Endodermal cell (in vitro differentiated cells): ENCODE data around the gene GFRAL. TPM values are rescaled to one million over a fixed set of nuclear protein-coding genes. Genes with fewer than 3 reads are reported as not detected.

Experiments used
- DNase-seq: peaks from one replicate; pipeline ENCODE4 v3.0.0-alpha.2; 2017
- H3K27ac ChIP-seq: 2 replicates; pipeline ENCODE4 v1.5.1; 2013; ENCODE audit warnings: mild to moderate bottlenecking, low read depth, low read length, moderate library complexity
- H3K27me3 ChIP-seq: 2 replicates; pipeline ENCODE4 v1.6.1; 2013; ENCODE audit warnings: mild to moderate bottlenecking, low read length, moderate library complexity; ENCODE audit not compliant: insufficient read depth, control insufficient read depth, poor library complexity, severe bottlenecking
- H3K36me3 ChIP-seq: 2 replicates; pipeline ENCODE4 v1.7.0; 2013; ENCODE audit warnings: mild to moderate bottlenecking, low read length, moderate library complexity; ENCODE audit not compliant: control insufficient read depth, insufficient read depth
- H3K4me1 ChIP-seq: one replicate; pipeline ENCODE4 v1.7.0; 2013; ENCODE audit warnings: low read length; ENCODE audit not compliant: control insufficient read depth, insufficient read depth
- H3K4me3 ChIP-seq: 2 replicates; pipeline ENCODE4 v1.5.1; 2013; ENCODE audit warnings: mild to moderate bottlenecking, low read length, moderate library complexity
- H3K9ac ChIP-seq: 2 replicates; pipeline ENCODE4 v1.6.1; 2013; ENCODE audit warnings: mild to moderate bottlenecking, low read length, moderate library complexity; ENCODE audit not compliant: poor library complexity, severe bottlenecking; ENCODE audit errors: extremely low read depth
- H3K9me3 ChIP-seq: 2 replicates; pipeline ENCODE4 v1.6.1; 2013; ENCODE audit warnings: mild to moderate bottlenecking, low read length, moderate library complexity; ENCODE audit not compliant: control insufficient read depth
- H3K27ac Mint-ChIP-seq: 2 replicates; pipeline ENCODE4 v1.8.0; 2020; ENCODE audit warnings: mixed read lengths
- H3K27me3 Mint-ChIP-seq: 2 replicates; pipeline ENCODE4 v1.8.0; 2021; ENCODE audit warnings: mild to moderate bottlenecking, mixed read lengths; ENCODE audit not compliant: insufficient read depth
- H3K36me3 Mint-ChIP-seq: 2 replicates; pipeline ENCODE4 v1.8.0; 2020; ENCODE audit warnings: low read depth, mixed read lengths
- H3K4me1 Mint-ChIP-seq: 2 replicates; pipeline ENCODE4 v1.8.0; 2020; ENCODE audit warnings: mixed read lengths
- H3K4me3 Mint-ChIP-seq: 2 replicates; pipeline ENCODE4 v1.8.0; 2020; ENCODE audit warnings: mild to moderate bottlenecking, moderate library complexity, mixed read lengths
- H3K9me3 Mint-ChIP-seq: 2 replicates; pipeline ENCODE4 v1.8.0; 2020; ENCODE audit warnings: mild to moderate bottlenecking, mixed read lengths
- CTCF ChIP-seq: fragments of 200-600 bp; sonication (generic); conservative IDR thresholded peaks from 2 replicates; pipeline ENCODE4 v1.5.0; 2021; ENCODE audit warnings: antibody characterized with exemption, mild to moderate bottlenecking
- WGBS, 2 experiments: methylation state at CpG; one replicate each; pipeline versions ENCODE4 v1.1.5 to v1.1.7; 2013; ENCODE audit warnings: missing lambda C conversion rate in 2 of 2, mixed read lengths in 1 of 2; ENCODE audit not compliant: insufficient coverage in 1 of 2, insufficient read length in 1 of 2; 5-methylcytosine and 5-hydroxymethylcytosine counted together
- total RNA-seq, 2 donors: library from RNA; stranded (reverse); fragmentation: NEBNext Ultra II Directional in 1 of 2; extraction: Animal tissue kit (Norgen Biotek cat#: 25700) in 1 of 2; gene quantifications; 2 replicates in 1 of 2; 3 replicates in 1 of 2; pipeline ENCODE4 v1.2.1, GENCODE V29; 2021

Gene GFRAL
- total RNA-seq, 2 donors from 2014 or later: not detected

- no peaks in the 10 kb centered on the region for H3K9me3 ChIP-seq
- H3K4me1 Mint-ChIP-seq: peaks cover 4% of the 10 kb centered on the region
- H3K27me3 ChIP-seq: peaks cover 6% of the 10 kb centered on the region
- no peak overlapping the region for H3K27ac ChIP-seq
- peaks cover 5% of the 10 kb centered on the region for H3K27me3 Mint-ChIP-seq
- H3K27ac Mint-ChIP-seq: no peak overlapping the region
- no peak for TF ChIP-seq CTCF
- H3K4me1 ChIP-seq: no peaks in the 10 kb centered on the region
- WGBS, 2 experiments: 63 to 66% methylated on average over 2 of the region's 2 CpGs
- no peaks in the 10 kb centered on the region for H3K9me3 Mint-ChIP-seq
- H3K4me3 ChIP-seq: no peak overlapping the region
- no peak overlapping the region for H3K9ac ChIP-seq
- H3K4me3 Mint-ChIP-seq: no peak overlapping the region
- no peak for DNase-seq
- no peaks in the 10 kb centered on the region for H3K36me3 ChIP-seq
- H3K36me3 Mint-ChIP-seq: no peaks in the 10 kb centered on the region
Observed at GRCh38 chr6:55433446-55434130, 106.3 kb downstream of the GFRAL start.

GRCh38 chr6:55437141-55437540 lies 109.9 kb downstream of the GFRAL start:
- no peak for DNase-seq
- peaks cover 5% of the 10 kb centered on the region for H3K27me3 Mint-ChIP-seq
- no peaks in the 10 kb centered on the region for H3K4me1 ChIP-seq
- no peaks in the 10 kb centered on the region for H3K36me3 ChIP-seq
- no peaks in the 10 kb centered on the region for H3K9me3 ChIP-seq
- peaks cover 6% of the 10 kb centered on the region for H3K27me3 ChIP-seq
- H3K27ac ChIP-seq: no peak overlapping the region
- H3K4me3 ChIP-seq: no peak overlapping the region
- H3K9me3 Mint-ChIP-seq: no peaks in the 10 kb centered on the region
- no peaks in the 10 kb centered on the region for H3K36me3 Mint-ChIP-seq
- no peak overlapping the region for H3K4me3 Mint-ChIP-seq
- H3K27ac Mint-ChIP-seq: no peak overlapping the region
- no peak for TF ChIP-seq CTCF
- no peak overlapping the region for H3K9ac ChIP-seq
- peaks cover 4% of the 10 kb centered on the region for H3K4me1 Mint-ChIP-seq
- 95 to 97% methylated on average over 4 of the region's 4 CpGs for WGBS, 2 experiments

GRCh38 chr6:55438203-55438602 lies 110.9 kb downstream of the GFRAL start:
- Histone ChIP-seq H3K27ac (no peak overlapping the region), H3K9ac (no peak overlapping the region), H3K4me1 (no peaks in the 10 kb centered on the region), H3K9me3 (no peaks in the 10 kb centered on the region), H3K27me3 (peaks cover 6% of the 10 kb centered on the region), H3K4me3 (no peak overlapping the region), H3K36me3 (no peaks in the 10 kb centered on the region)
- no peak for DNase-seq
- Mint-ChIP-seq H3K27ac (no peak overlapping the region), H3K36me3 (no peaks in the 10 kb centered on the region), H3K4me1 (peaks cover 8% of the 10 kb centered on the region), H3K27me3 (peaks cover 7% of the 10 kb centered on the region), H3K9me3 (no peaks in the 10 kb centered on the region), H3K4me3 (no peak overlapping the region)
- TF ChIP-seq CTCF: no peak
- 97% methylated on average over 2 of the region's 3 CpGs; no CpG with 5 or more reads in 1 of the 2 experiments for WGBS, 2 experiments
